H1 (cell line): ENCODE results near the gene GPATCH4.

Source experiments
- RFX5 ChIP-seq: IDR thresholded peaks from 2 replicates; pipeline ENCODE4 v1.6.1; 2011; ENCODE audit warnings: low read depth, low read length, improper control_type of control experiment, borderline replicate concordance
- TF ChIP-seq, protein P1 (sequence below), 3 experiments: IDR thresholded peaks; 1 replicate in 2 of 3; 2 replicates in 1 of 3; pipeline versions ENCODE4 v1.5.1 to v1.6.1; 2011; ENCODE audit warnings: low read length in 3 of 3, mild to moderate bottlenecking in 3 of 3, inconsistent platforms in 2 of 3, low read depth in 1 of 3, moderate library complexity in 1 of 3; ENCODE audit not compliant: insufficient read depth in 1 of 3; ENCODE audit errors: control extremely low read depth in 1 of 3

DNA sequence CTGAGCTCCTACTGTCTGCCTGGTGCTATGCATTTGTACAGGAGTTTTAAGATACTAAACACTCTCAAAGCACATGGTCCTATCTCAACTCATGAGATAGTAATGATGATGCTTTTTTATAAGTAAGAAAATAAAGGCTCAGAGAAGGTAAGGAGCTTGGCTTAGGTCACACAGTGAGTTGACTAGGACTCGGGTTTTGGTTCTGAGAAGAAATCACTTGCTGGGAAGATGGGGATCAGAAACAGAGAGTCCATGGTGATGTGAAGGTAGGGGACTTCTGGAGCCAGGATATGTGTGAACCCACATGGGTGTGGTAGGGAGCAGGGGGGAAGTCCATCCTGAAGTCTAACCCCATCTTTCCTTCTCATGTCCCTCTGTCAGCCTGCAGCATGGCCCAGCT is 44.4 kb upstream of the GPATCH4 start:
- TF ChIP-seq, protein P1, sequence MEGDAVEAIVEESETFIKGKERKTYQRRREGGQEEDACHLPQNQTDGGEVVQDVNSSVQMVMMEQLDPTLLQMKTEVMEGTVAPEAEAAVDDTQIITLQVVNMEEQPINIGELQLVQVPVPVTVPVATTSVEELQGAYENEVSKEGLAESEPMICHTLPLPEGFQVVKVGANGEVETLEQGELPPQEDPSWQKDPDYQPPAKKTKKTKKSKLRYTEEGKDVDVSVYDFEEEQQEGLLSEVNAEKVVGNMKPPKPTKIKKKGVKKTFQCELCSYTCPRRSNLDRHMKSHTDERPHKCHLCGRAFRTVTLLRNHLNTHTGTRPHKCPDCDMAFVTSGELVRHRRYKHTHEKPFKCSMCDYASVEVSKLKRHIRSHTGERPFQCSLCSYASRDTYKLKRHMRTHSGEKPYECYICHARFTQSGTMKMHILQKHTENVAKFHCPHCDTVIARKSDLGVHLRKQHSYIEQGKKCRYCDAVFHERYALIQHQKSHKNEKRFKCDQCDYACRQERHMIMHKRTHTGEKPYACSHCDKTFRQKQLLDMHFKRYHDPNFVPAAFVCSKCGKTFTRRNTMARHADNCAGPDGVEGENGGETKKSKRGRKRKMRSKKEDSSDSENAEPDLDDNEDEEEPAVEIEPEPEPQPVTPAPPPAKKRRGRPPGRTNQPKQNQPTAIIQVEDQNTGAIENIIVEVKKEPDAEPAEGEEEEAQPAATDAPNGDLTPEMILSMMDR (IDR thresholded peaks at IDR 0.05; ENCODE audit: control extremely low read depth in 1 of 3, insufficient read depth in 1 of 3, low read depth in 1 of 3, low read length in 3 of 3) = no peak
- no peak for TF ChIP-seq RFX5
